GM23338 (cell line): Measurements from ENCODE around the gene TRAF1. TPM values are rescaled to one million over a fixed set of nuclear protein-coding genes. Genes with fewer than 3 reads are reported as not detected.

ENCODE experiments used
- ATAC-seq: fragments of 200-7000 bp; cut with Tn5 transposase; 3 replicates; pipeline ENCODE4 v1.9.1; 2020
- DNase-seq: peaks from one replicate; pipeline ENCODE4 v3.0.0-alpha.2; 2015; ENCODE audit warnings: low spot score
- H2AFZ ChIP-seq: fragments of 200-600 bp; sonication (generic); 2 replicates; pipeline ENCODE4 v1.8.0; 2016; ENCODE audit warnings: antibody characterized with exemption, mild to moderate bottlenecking, moderate library complexity
- H3F3A ChIP-seq: fragments of 200-600 bp; sonication (generic); replicated peaks from 2 replicates; pipeline ENCODE4 v1.8.0; 2017; ENCODE audit warnings: antibody characterized with exemption, mixed run types, low read depth
- H3K27ac ChIP-seq: fragments of 200-600 bp; sonication (generic); 2 replicates; pipeline ENCODE4 v1.6.1; 2016; ENCODE audit warnings: low read depth
- H3K27me3 ChIP-seq: fragments of 200-600 bp; sonication (generic); 2 replicates; pipeline ENCODE4 v1.8.0; 2016; ENCODE audit warnings: mild to moderate bottlenecking, mixed run types, moderate library complexity; ENCODE audit not compliant: insufficient read depth
- H3K36me3 ChIP-seq: fragments of 200-600 bp; sonication (generic); 2 replicates; pipeline ENCODE4 v1.8.0; 2016; ENCODE audit warnings: mild to moderate bottlenecking; ENCODE audit not compliant: insufficient read depth
- H3K4me1 ChIP-seq: fragments of 200-600 bp; sonication (generic); 2 replicates; pipeline ENCODE4 v1.8.0; 2016; ENCODE audit warnings: mild to moderate bottlenecking, moderate library complexity; ENCODE audit not compliant: insufficient read depth
- H3K4me2 ChIP-seq: fragments of 200-600 bp; sonication (generic); 2 replicates; pipeline ENCODE4 v1.7.1; 2017; ENCODE audit warnings: mixed run types
- H3K4me3 ChIP-seq: fragments of 200-600 bp; sonication (generic); 2 replicates; pipeline ENCODE4 v1.6.1; 2016; ENCODE audit warnings: mixed run types
- H3K79me2 ChIP-seq: fragments of 200-600 bp; sonication (generic); replicated peaks from 2 replicates; pipeline ENCODE4 v1.8.0; 2017; ENCODE audit warnings: mild to moderate bottlenecking; ENCODE audit not compliant: insufficient read depth
- H3K9me2 ChIP-seq: fragments of 200-600 bp; sonication (generic); 2 replicates; pipeline ENCODE4 v1.8.0; 2017; ENCODE audit not compliant: insufficient read depth
- H4K20me1 ChIP-seq: fragments of 200-600 bp; sonication (generic); replicated peaks from 2 replicates; pipeline ENCODE4 v1.8.0; 2017; ENCODE audit warnings: mild to moderate bottlenecking; ENCODE audit not compliant: insufficient read depth
- H3K27ac Mint-ChIP-seq: 2 replicates; pipeline ENCODE4 v1.8.0; 2020; ENCODE audit warnings: inconsistent platforms, mild to moderate bottlenecking, moderate library complexity, mixed read lengths
- H3K27me3 Mint-ChIP-seq: 3 replicates; pipeline ENCODE4 v1.8.0; 2022; ENCODE audit warnings: low read depth, mild to moderate bottlenecking, moderate library complexity, mixed read lengths, inconsistent platforms; ENCODE audit not compliant: insufficient read depth, poor library complexity
- H3K36me3 Mint-ChIP-seq: 3 replicates; pipeline ENCODE4 v1.8.0; 2021; ENCODE audit warnings: low read depth, mild to moderate bottlenecking, inconsistent platforms, moderate library complexity, mixed read lengths
- H3K4me1 Mint-ChIP-seq: 3 replicates; pipeline ENCODE4 v1.8.0; 2020; ENCODE audit warnings: mild to moderate bottlenecking, inconsistent platforms, mixed read lengths
- H3K4me3 Mint-ChIP-seq: 3 replicates; pipeline ENCODE4 v1.8.0; 2021; ENCODE audit warnings: moderate library complexity, mild to moderate bottlenecking, inconsistent platforms, mixed read lengths
- H3K9me3 Mint-ChIP-seq: 3 replicates; pipeline ENCODE4 v1.8.0; 2020; ENCODE audit warnings: moderate library complexity, mild to moderate bottlenecking, inconsistent platforms, mixed read lengths
- EZH2phosphoT487 ChIP-seq: fragments of 200-600 bp; sonication (generic); IDR thresholded peaks from one replicate; pipeline ENCODE4 v1.8.1; 2018; ENCODE audit warnings: antibody characterized with exemption; ENCODE audit not compliant: unreplicated experiment
- JUNB ChIP-seq: IDR thresholded peaks from one replicate; pipeline ENCODE4 v1.6.1; 2016; ENCODE audit warnings: antibody characterized with exemption; ENCODE audit not compliant: unreplicated experiment
- REST ChIP-seq: IDR thresholded peaks from one replicate; pipeline ENCODE4 v1.6.1; 2018; ENCODE audit warnings: antibody characterized with exemption; ENCODE audit not compliant: unreplicated experiment
- ZNF114 ChIP-seq: fragments of 250-450 bp; sonication (Bioruptor Pico); IDR thresholded peaks from 2 replicates; pipeline ENCODE4 v1.5.0; 2020; ENCODE audit warnings: mild to moderate bottlenecking, moderate library complexity
- polyA plus RNA-seq: library from polyadenylated mRNA; unstranded; fragments of >200 nt; fragmentation: Nextera tagmentation; extraction: Ambion mirVana; gene quantifications from 2 replicates; pipeline ENCODE4 v1.2.1, GENCODE V29; 2016
- total RNA-seq: library from RNA; depleted of rRNA; stranded (reverse); fragments of >200 nt; shearing (Covaris generic); gene quantifications from 2 replicates; pipeline ENCODE4 v1.2.3, GENCODE V29; 2014

TRAF1 gene
- total and polyA plus RNA-seq, 2 experiments from 2014 or later = 0.39 to 1.4 TPM

GRCh38 chr9:120878188-120879130 is 48.1 kb downstream of the TRAF1 start:
- DNase-seq (no peak), ATAC-seq (no peak)
- Histone ChIP-seq H3K4me1 (peaks cover 36% of the 10 kb centered on the region), H3K4me3 (peak overlapping the region; percentile 70), H3K27me3 (peaks cover 8% of the 10 kb centered on the region), H3K9me2 (no peaks in the 10 kb centered on the region), H3K36me3 (no peaks in the 10 kb centered on the region; the same call in 1 of the 2 replicates), H3K4me2 (peak overlapping the region; percentile 88), H3K27ac (no peak overlapping the region), H3F3A (peaks cover 22% of the 10 kb centered on the region), H4K20me1 (no peaks in the 10 kb centered on the region), H2AFZ (peak overlapping the region; percentile 32; the same call in 1 of the 2 replicates), H3K79me2 (peaks cover 6% of the 10 kb centered on the region; the same call in 1 of the 2 replicates)
- TF ChIP-seq REST = no peak
- no peak for TF ChIP-seq ZNF114 (CRISPR knock-in tag)
- Mint-ChIP-seq H3K9me3 (no peaks in the 10 kb centered on the region), H3K27ac (no peak overlapping the region; the same call in 1 of the 2 replicates), H3K4me1 (peaks cover 43% of the 10 kb centered on the region), H3K4me3 (peak overlapping the region; percentile 75), H3K36me3 (peaks cover 19% of the 10 kb centered on the region), H3K27me3 (peaks cover 22% of the 10 kb centered on the region)

- Mint-ChIP-seq H3K4me1 (peaks cover 53% of the 10 kb centered on the region), H3K27ac (peak overlapping the region; percentile 37; the same call in 1 of the 2 replicates)
- no peak overlapping the region for H3K27ac ChIP-seq
- TF ChIP-seq REST (no peak), JUNB (no peak), EZH2phosphoT487 (no peak)
Measured at GRCh38 chr9:120877276-120878034, 49.1 kb downstream of the TRAF1 start.

More at GRCh38 chr9:120877276-120878034, 49.1 kb downstream of the TRAF1 start:
- Histone ChIP-seq H3F3A (peaks cover 27% of the 10 kb centered on the region), H2AFZ (peak overlapping the region; percentile 99; the same call in 1 of the 2 replicates), H3K27me3 (peaks cover 8% of the 10 kb centered on the region), H3K36me3 (no peaks in the 10 kb centered on the region; the same call in 1 of the 2 replicates), H3K4me1 (peaks cover 43% of the 10 kb centered on the region), H3K9me2 (no peaks in the 10 kb centered on the region), H3K4me2 (peak overlapping the region; percentile 88), H3K4me3 (peak overlapping the region; percentile 70), H3K79me2 (peaks cover 6% of the 10 kb centered on the region; the same call in 1 of the 2 replicates), H4K20me1 (no peaks in the 10 kb centered on the region)
- peak; percentile 73 for DNase-seq
- peaks cover 25% of the 10 kb centered on the region for H3K27me3 Mint-ChIP-seq
- peak; percentile 3; the same call in 1 of the 3 replicates for ATAC-seq
- H3K4me3 Mint-ChIP-seq = peak overlapping the region; percentile 75
- H3K9me3 Mint-ChIP-seq = no peaks in the 10 kb centered on the region
- H3K36me3 Mint-ChIP-seq = peaks cover 26% of the 10 kb centered on the region
